ENCODE measurements around the gene ZSWIM8. TPM values are rescaled to one million over a fixed set of nuclear protein-coding genes. Genes with fewer than 3 reads are reported as not detected.
"Not testable (repeated sequence)": the region's sequence is repeated elsewhere in the genome, so short reads cannot be mapped to it uniquely, and the experiment has no call there.

Gene ZSWIM8
- total and polyA plus RNA-seq, 8 donors: 43.4 to 325 (median 79.6) TPM

DNA sequence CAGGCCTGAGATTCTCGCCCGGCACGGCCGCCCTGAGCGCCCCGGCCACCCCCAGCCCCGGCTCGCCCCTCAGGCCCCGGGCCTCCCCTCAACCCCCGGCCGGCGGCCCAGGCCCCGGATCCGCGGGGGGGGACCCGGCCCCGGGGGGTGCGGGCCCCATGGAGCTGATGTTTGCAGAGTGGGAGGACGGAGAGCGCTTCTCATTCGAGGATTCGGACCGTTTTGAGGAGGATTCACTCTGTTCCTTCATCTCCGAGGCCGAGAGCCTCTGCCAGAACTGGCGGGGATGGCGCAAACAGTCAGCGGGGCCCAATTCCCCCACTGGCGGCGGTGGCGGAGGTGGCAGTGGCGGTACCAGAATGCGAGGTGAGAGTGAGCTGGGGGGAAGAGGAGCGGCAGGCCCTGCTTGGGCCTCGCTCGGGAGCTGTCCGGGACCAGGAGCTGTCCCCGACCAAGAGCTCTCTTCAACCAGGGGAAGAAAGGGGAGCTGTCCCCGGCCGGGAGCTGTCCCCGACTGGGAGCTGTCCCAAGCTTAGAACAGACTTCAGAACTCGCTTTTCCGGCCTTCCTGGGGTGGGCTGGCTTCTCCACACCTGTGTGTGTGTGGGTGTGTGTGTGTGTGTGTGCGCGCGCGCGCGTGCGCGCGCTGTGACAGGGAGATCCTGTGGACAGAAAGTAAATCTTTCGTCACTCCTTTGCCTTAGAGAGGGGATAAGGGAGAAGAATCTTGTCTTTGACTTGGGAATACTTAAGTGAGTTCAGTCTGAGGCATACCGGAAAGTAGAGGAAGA is 510 bp downstream of the ZSWIM8 start:
- H3K27ac ChIP-seq: peak overlapping the region; percentile 78 to 94 (median 90)
- TF ChIP-seq EP300 (IDR thresholded peaks at IDR 0.05): no peak
- TF ChIP-seq, protein P1, sequence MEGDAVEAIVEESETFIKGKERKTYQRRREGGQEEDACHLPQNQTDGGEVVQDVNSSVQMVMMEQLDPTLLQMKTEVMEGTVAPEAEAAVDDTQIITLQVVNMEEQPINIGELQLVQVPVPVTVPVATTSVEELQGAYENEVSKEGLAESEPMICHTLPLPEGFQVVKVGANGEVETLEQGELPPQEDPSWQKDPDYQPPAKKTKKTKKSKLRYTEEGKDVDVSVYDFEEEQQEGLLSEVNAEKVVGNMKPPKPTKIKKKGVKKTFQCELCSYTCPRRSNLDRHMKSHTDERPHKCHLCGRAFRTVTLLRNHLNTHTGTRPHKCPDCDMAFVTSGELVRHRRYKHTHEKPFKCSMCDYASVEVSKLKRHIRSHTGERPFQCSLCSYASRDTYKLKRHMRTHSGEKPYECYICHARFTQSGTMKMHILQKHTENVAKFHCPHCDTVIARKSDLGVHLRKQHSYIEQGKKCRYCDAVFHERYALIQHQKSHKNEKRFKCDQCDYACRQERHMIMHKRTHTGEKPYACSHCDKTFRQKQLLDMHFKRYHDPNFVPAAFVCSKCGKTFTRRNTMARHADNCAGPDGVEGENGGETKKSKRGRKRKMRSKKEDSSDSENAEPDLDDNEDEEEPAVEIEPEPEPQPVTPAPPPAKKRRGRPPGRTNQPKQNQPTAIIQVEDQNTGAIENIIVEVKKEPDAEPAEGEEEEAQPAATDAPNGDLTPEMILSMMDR (IDR thresholded peaks at IDR 0.05): no peak
- H3K4me1 ChIP-seq: peaks cover 46 to 69% (median 60%) of the 10 kb centered on the region in 4 donors
- intact Hi-C loops (cut with DNase I; ENCODE audit: low total_unique reads): no loop called here
- peak; percentile 54 to 77 for DNase-seq
- no peaks in the 10 kb centered on the region for H3K27me3 ChIP-seq
- WGBS, 5 donors: 0 to 1% (median 0%) methylated on average over 30 to 54 of the region's 54 CpGs
- peak overlapping the region; percentile 82 to 97 (median 95) for H3K4me3 ChIP-seq
- no peaks in the 10 kb centered on the region for H3K9me3 ChIP-seq
- peaks cover 22 to 27% (median 25%) of the 10 kb centered on the region in 4 donors for H3K36me3 ChIP-seq

DNA sequence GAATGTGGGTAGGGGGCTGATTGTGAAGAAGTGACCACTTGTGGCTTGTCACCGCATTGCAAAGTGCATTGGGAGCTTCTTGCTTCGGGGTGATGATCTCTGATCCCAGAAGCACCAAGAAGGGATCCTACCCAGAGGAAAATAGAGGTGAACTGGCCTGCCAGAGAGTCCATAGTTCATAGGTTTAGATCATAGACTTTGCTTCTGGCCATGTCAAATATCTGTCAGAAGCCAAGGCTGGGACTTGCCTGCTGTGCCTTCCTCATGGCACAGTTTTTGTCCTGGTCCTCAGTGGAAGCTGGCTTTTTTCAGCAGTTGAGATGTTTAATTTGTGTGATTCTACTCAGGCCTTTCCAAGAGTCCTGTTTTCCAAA is 1.1 kb downstream of the ZSWIM8 start:
- intact Hi-C loops (cut with DNase I; ENCODE audit: low total_unique reads): no loop called here
- peak overlapping the region; percentile 82 to 97 (median 95) for H3K4me3 ChIP-seq
- peaks cover 28 to 33% (median 31%) of the 10 kb centered on the region in 4 donors for H3K36me3 ChIP-seq

DNA sequence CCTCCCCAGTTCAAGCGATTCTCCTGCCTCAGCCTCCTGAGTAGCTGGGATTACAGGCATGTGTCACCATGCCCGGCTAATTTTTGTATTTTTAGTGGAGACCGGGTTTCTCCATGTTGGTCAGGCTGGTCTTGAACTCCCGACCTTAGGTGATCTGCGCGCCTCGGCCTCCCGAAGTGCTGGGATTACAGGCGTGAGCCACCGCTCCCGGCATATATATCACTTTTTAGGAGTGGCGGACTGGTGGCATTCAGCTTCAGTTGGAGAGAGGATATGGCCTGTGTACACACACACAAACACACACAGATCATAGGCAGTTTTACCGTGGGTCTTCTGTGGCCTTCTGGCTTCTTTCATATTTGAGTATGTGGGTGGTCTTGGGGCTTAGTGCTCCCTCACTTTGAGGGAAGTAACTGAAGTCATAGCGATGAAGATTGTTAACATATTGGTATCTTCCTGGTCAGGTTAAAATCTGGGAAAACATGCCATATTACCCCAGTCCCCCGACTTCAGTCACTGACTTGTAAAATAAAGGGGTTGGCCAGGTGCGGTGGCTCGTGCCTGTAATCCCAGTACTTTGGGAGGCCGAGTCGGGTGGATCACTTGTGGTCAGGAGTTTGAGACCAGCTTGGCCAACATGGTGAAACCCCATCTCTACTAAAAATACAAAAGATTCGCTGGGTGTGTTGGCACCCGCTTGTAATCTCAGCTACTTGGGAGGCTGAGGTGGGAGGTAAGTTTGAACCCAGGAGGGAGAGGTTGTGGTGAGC is 1.8 kb downstream of the ZSWIM8 start:
- H3K4me1 ChIP-seq: peaks cover 41 to 63% (median 53%) of the 10 kb centered on the region in 4 donors
- H3K9me3 ChIP-seq; intact Hi-C loops (cut with DNase I; ENCODE audit: low total_unique reads); H3K27me3 ChIP-seq; DNase-seq: not testable (repeated sequence)
- H3K27ac ChIP-seq: peak overlapping the region in 2 of 5 donors; percentile 90 to 94
- H3K4me3 ChIP-seq: peak overlapping the region; percentile 82 to 97 (median 95)
- H3K36me3 ChIP-seq: peaks cover 35 to 40% (median 38%) of the 10 kb centered on the region in 4 donors
- 88 to 90% (median 89%) methylated on average over 21 of the region's 21 CpGs for WGBS, 5 donors

More for the DNA sequence above, 1.1 kb downstream of the ZSWIM8 start:
- H3K4me1 ChIP-seq: peaks cover 41 to 63% (median 54%) of the 10 kb centered on the region in 4 donors
- TF ChIP-seq POLR2AphosphoS5 (IDR thresholded peaks at IDR 0.05) (no peak), POLR2A (IDR thresholded peaks at IDR 0.05) (no peak), EP300 (IDR thresholded peaks at IDR 0.05) (no peak)
- TF ChIP-seq, protein P1 (IDR thresholded peaks at IDR 0.05): no peak
- no peak for DNase-seq
- H3K9me3 ChIP-seq: no peaks in the 10 kb centered on the region
- H3K27ac ChIP-seq: peak overlapping the region in 4 of 5 donors; percentile 88 to 94 (median 90)
- no peaks in the 10 kb centered on the region for H3K27me3 ChIP-seq
- WGBS, 5 donors: 0 to 8% (median 3%) methylated on average over 2 of the region's 2 CpGs

DNA sequence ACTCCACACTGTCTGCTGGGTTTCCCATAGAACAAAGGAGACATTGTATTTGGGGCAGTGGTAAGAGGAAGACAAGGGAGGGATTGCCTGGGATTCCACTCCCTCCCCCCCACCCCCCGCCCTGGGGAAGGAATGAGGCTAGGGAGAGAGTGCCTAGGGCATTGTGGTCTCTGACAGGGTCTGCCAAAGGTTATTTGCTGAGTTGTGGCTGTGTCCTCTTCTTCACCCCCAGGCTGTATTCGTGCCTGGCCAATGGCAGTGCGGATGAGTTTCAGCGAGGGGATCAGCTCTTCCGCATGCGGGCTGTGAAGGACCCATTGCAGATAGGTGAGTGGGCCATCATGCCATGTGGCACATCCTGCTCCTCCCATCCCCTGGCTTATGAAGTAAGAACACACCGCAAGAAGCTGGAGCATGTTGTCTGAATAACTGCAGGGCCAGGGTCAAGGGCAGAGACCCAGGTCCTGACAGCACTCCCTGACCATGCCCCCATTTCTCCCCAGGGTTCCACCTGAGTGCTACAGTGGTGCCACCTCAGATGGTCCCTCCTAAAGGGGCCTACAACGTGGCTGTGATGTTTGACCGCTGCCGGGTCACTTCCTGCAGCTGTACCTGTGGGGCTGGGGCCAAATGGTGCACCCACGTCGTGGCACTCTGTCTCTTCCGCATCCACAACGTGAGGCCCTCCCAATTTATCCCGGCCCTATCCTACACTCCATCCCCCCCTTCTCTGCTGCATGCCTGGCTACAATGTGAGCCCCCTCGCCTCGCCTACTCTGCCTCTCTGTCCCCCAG is 3.7 kb downstream of the ZSWIM8 start:
- 88 to 93% (median 90%) methylated on average over 8 to 17 of the region's 17 CpGs for WGBS, 5 donors
- H3K4me3 ChIP-seq: no peak overlapping the region
- TF ChIP-seq EP300 (IDR thresholded peaks at IDR 0.05) (no peak), POLR2AphosphoS5 (IDR thresholded peaks at IDR 0.05) (no peak), POLR2A (IDR thresholded peaks at IDR 0.05) (no peak)
- TF ChIP-seq, protein P1 (IDR thresholded peaks at IDR 0.05): no peak
- peaks cover 29 to 45% (median 34%) of the 10 kb centered on the region in 4 donors for H3K4me1 ChIP-seq
- no peaks in the 10 kb centered on the region for H3K27me3 ChIP-seq
- no peaks in the 10 kb centered on the region for H3K9me3 ChIP-seq
- H3K27ac ChIP-seq: no peak overlapping the region
- H3K36me3 ChIP-seq: peaks cover 54 to 59% (median 56%) of the 10 kb centered on the region in 4 donors
- DNase-seq: no peak
- intact Hi-C loops (cut with DNase I; ENCODE audit: low total_unique reads): no loop called here

Data from stomach (tissue), 9 donors.